SK-N-MC (cell line): ENCODE data around the gene MARK3.
A peak's percentile ranks its signal among the peaks of the same experiment; 100 is the strongest.

ENCODE experiments used
- DNase-seq: peaks from one replicate; pipeline ENCODE4 v3.0.0-alpha.2; 2011; ENCODE audit warnings: low read depth, low spot score
- H3K27ac ChIP-seq: fragments of 200-600 bp; sonication (generic); 2 replicates; pipeline ENCODE4 v1.5.1; 2016; ENCODE audit warnings: mixed run types
- H3K36me3 ChIP-seq: fragments of 200-600 bp; sonication (generic); 2 replicates; pipeline ENCODE4 v1.6.1; 2017; ENCODE audit warnings: antibody characterized with exemption, low read length, mixed read lengths; ENCODE audit not compliant: insufficient read depth
- H3K4me3 ChIP-seq: fragments of 200-600 bp; sonication (generic); 2 replicates; pipeline ENCODE4 v1.5.1; 2016
- H3K9ac ChIP-seq: fragments of 200-600 bp; sonication (generic); 2 replicates; pipeline ENCODE4 v1.8.0; 2017; ENCODE audit warnings: mixed run types, mixed read lengths; ENCODE audit not compliant: insufficient read length
- H3K9me3 ChIP-seq: fragments of 200-600 bp; sonication (generic); 2 replicates; pipeline ENCODE4 v1.6.1; 2017; ENCODE audit warnings: low read depth, mild to moderate bottlenecking, antibody characterized with exemption, low read length, moderate library complexity, mixed read lengths
- EZH2 ChIP-seq: fragments of 200-600 bp; sonication (generic); IDR thresholded peaks from one replicate; pipeline ENCODE4 v1.6.1; 2017; ENCODE audit warnings: antibody characterized with exemption
- FOXP2 ChIP-seq: optimal IDR thresholded peaks from 2 replicates; pipeline ENCODE3; 2011; ENCODE audit warnings: mild to moderate bottlenecking, moderate library complexity; ENCODE audit not compliant: insufficient read depth; ENCODE audit errors: extremely low read length, control extremely low read depth
- POLR2AphosphoS5 ChIP-seq: IDR thresholded peaks from 2 replicates; pipeline ENCODE4 v1.6.1; 2012; ENCODE audit warnings: mild to moderate bottlenecking, low read depth, low read length, borderline replicate concordance

Gene MARK3

GRCh38 chr14:103527408-103528145 lies 142.4 kb downstream of the MARK3 start:
- no peak for DNase-seq
- H3K36me3 ChIP-seq = peaks cover 9% of the 10 kb centered on the region; the same call in 1 of the 2 replicates
- H3K27ac ChIP-seq = no peak overlapping the region
- H3K9me3 ChIP-seq = no peaks in the 10 kb centered on the region
- TF ChIP-seq EZH2 = no peak
- TF ChIP-seq POLR2AphosphoS5 = no peak
- no peak for TF ChIP-seq FOXP2
- peak overlapping the region; percentile 92 for H3K9ac ChIP-seq
- H3K4me3 ChIP-seq = no peak overlapping the region; the same call in 1 of the 2 replicates

- H3K36me3 ChIP-seq = peaks cover 9% of the 10 kb centered on the region; the same call in 1 of the 2 replicates
- DNase-seq = no peak
- H3K9ac ChIP-seq = peak overlapping the region; percentile 92
- H3K9me3 ChIP-seq = no peaks in the 10 kb centered on the region
- peak overlapping the region; percentile 5; the same call in 1 of the 2 replicates for H3K27ac ChIP-seq
- TF ChIP-seq EZH2 = no peak
- TF ChIP-seq POLR2AphosphoS5 = no peak
- TF ChIP-seq FOXP2 = no peak
- peak overlapping the region; percentile 83 for H3K4me3 ChIP-seq
Observed at GRCh38 chr14:103528146-103528586, 143.0 kb downstream of the MARK3 start.

- Histone ChIP-seq H3K27ac (peak within 1 kb of the TSS; percentile 5; the same call in 1 of the 2 replicates), H3K36me3 (peaks cover 9% of the 10 kb centered on the region; the same call in 1 of the 2 replicates), H3K9me3 (no peaks in the 10 kb centered on the region), H3K4me3 (peak within 1 kb of the TSS; percentile 83), H3K9ac (peak within 1 kb of the TSS; percentile 92)
- peak; percentile 76; the same call in 1 of the 2 replicates for TF ChIP-seq POLR2AphosphoS5
- no peak for TF ChIP-seq FOXP2
- no peak for DNase-seq
Observed at GRCh38 chr14:103528587-103529382, 143.6 kb downstream of the MARK3 start, which contains the start of gene TRMT61A. Gene TRMT61A (plus strand): TSS chr14:103529196. CDS start chr14:103529979, 783 bp downstream.

GRCh38 chr14:103529383-103530365 lies 144.5 kb downstream of the MARK3 start:
- H3K27ac ChIP-seq = no peak overlapping the region
- TF ChIP-seq FOXP2 (peak; percentile 22), EZH2 (no peak)

GRCh38 chr14:103530390-103530789 lies 145.2 kb downstream of the MARK3 start:
- DNase-seq = no peak
- H3K27ac ChIP-seq = no peak overlapping the region
- peak overlapping the region; percentile 83 for H3K4me3 ChIP-seq
- TF ChIP-seq FOXP2 (no peak), POLR2AphosphoS5 (no peak; the same call in 1 of the 2 replicates), EZH2 (no peak)
- H3K9ac ChIP-seq = no peak overlapping the region
- no peaks in the 10 kb centered on the region for H3K9me3 ChIP-seq
- peaks cover 9% of the 10 kb centered on the region; the same call in 1 of the 2 replicates for H3K36me3 ChIP-seq

More at GRCh38 chr14:103529383-103530365, 144.5 kb downstream of the MARK3 start:
- H3K36me3 ChIP-seq = peaks cover 9% of the 10 kb centered on the region; the same call in 1 of the 2 replicates
- H3K9ac ChIP-seq = peak overlapping the region; percentile 84
- H3K4me3 ChIP-seq = peak overlapping the region; percentile 83
- DNase-seq = no peak
- no peaks in the 10 kb centered on the region for H3K9me3 ChIP-seq

- Histone ChIP-seq H3K9me3 (no peaks in the 10 kb centered on the region), H3K27ac (no peak overlapping the region), H3K4me3 (peak overlapping the region; percentile 83; the same call in 1 of the 2 replicates), H3K36me3 (peaks cover 9% of the 10 kb centered on the region; the same call in 1 of the 2 replicates), H3K9ac (no peak overlapping the region)
- TF ChIP-seq FOXP2 (no peak), POLR2AphosphoS5 (no peak), EZH2 (no peak)
- DNase-seq = no peak
Observed at GRCh38 chr14:103530831-103531230, 145.6 kb downstream of the MARK3 start.

GRCh38 chr14:103531421-103532215 lies 146.4 kb downstream of the MARK3 start:
- DNase-seq = no peak
- no peak for TF ChIP-seq EZH2
- no peak for TF ChIP-seq POLR2AphosphoS5
- TF ChIP-seq FOXP2 = no peak
- H3K9me3 ChIP-seq = no peaks in the 10 kb centered on the region
- no peak overlapping the region for H3K9ac ChIP-seq
- peaks cover 9% of the 10 kb centered on the region; the same call in 1 of the 2 replicates for H3K36me3 ChIP-seq
- no peak overlapping the region for H3K27ac ChIP-seq
- no peak overlapping the region for H3K4me3 ChIP-seq
